CD14-positive monocyte (primary cell): ENCODE results near the gene CETP. TPM values are rescaled to one million over a fixed set of nuclear protein-coding genes. Genes with fewer than 3 reads are reported as not detected.
A peak's percentile ranks its signal among the peaks of the same experiment; 100 is the strongest.

Experiments
- DNase-seq, 3 donors: peaks; one replicate each; pipeline ENCODE4 v3.0.0-alpha.2; 2011 to 2022
- H2AFZ ChIP-seq: 2 replicates; pipeline ENCODE4 v1.6.0; 2012; ENCODE audit warnings: mild to moderate bottlenecking, low read depth, low read length, inconsistent platforms; ENCODE audit not compliant: insufficient read depth, poor library complexity, severe bottlenecking
- H3K27ac ChIP-seq, 2 donors: 1 replicate in 1 of 2; 2 replicates in 1 of 2; pipeline ENCODE4 v1.5.1; 2012 to 2013; ENCODE audit warnings: low read length in 2 of 2, control low read depth in 1 of 2, inconsistent platforms in 1 of 2, low read depth in 1 of 2, mild to moderate bottlenecking in 1 of 2
- H3K27me3 ChIP-seq, 2 donors: one replicate each; pipeline versions ENCODE4 v1.6.0 to v1.6.1; 2011 to 2013; ENCODE audit warnings: low read length in 2 of 2; ENCODE audit not compliant: control insufficient read depth in 2 of 2, insufficient read depth in 2 of 2
- H3K36me3 ChIP-seq, 2 donors: replicated peaks in 1 of 2; 1 replicate in 1 of 2; 2 replicates in 1 of 2; pipeline versions ENCODE4 v1.5.1 to v1.6.1; 2012 to 2013; ENCODE audit warnings: low read length in 2 of 2, control low read depth in 1 of 2, inconsistent platforms in 1 of 2, mild to moderate bottlenecking in 1 of 2; ENCODE audit not compliant: insufficient read depth in 2 of 2, control insufficient read depth in 1 of 2
- H3K4me1 ChIP-seq, 2 donors: 1 replicate in 1 of 2; 2 replicates in 1 of 2; pipeline versions ENCODE4 v1.5.1 to v1.6.1; 2012 to 2013; ENCODE audit warnings: low read length in 2 of 2, control low read depth in 1 of 2, inconsistent platforms in 1 of 2, mild to moderate bottlenecking in 1 of 2, moderate library complexity in 1 of 2; ENCODE audit not compliant: insufficient read depth in 2 of 2, control insufficient read depth in 1 of 2
- H3K4me2 ChIP-seq: replicated peaks from 2 replicates; pipeline ENCODE3; 2012; ENCODE audit warnings: low read length, moderate library complexity, mild to moderate bottlenecking; ENCODE audit not compliant: poor library complexity, severe bottlenecking; ENCODE audit errors: extremely low read depth
- H3K4me3 ChIP-seq, 3 experiments: fragments of 200-600 bp in 1 of 3; sonication (generic) in 1 of 3; replicated peaks in 1 of 3; 1 replicate in 2 of 3; 2 replicates in 1 of 3; pipeline ENCODE4 v1.5.1; 2011 to 2013; ENCODE audit warnings: low read length in 3 of 3, mild to moderate bottlenecking in 3 of 3, control low read depth in 2 of 3, low read depth in 2 of 3, inconsistent platforms in 1 of 3, moderate library complexity in 1 of 3
- H3K79me2 ChIP-seq: 2 replicates; pipeline ENCODE4 v1.6.0; 2012; ENCODE audit warnings: mild to moderate bottlenecking, control low read depth, inconsistent platforms, low read length, moderate library complexity; ENCODE audit not compliant: insufficient read depth
- H3K9ac ChIP-seq: 2 replicates; pipeline ENCODE4 v1.6.0; 2017; ENCODE audit warnings: low read length, mild to moderate bottlenecking; ENCODE audit not compliant: insufficient read depth, poor library complexity, severe bottlenecking
- H3K9me3 ChIP-seq, 2 donors: replicated peaks in 1 of 2; 1 replicate in 1 of 2; 2 replicates in 1 of 2; pipeline versions ENCODE4 v1.5.1 to v1.6.1; 2012 to 2013; ENCODE audit warnings: low read length in 2 of 2, control low read depth in 1 of 2; ENCODE audit not compliant: control insufficient read depth in 1 of 2, insufficient read depth in 1 of 2
- H4K20me1 ChIP-seq: 2 replicates; pipeline ENCODE4 v1.6.0; 2012; ENCODE audit warnings: mild to moderate bottlenecking, low read length, control low read depth, moderate library complexity; ENCODE audit not compliant: insufficient read depth
- H3K27ac Mint-ChIP-seq, 7 donors: one replicate each; pipeline ENCODE4 v1.8.0; 2020; ENCODE audit warnings: mild to moderate bottlenecking in 7 of 7, mixed read lengths in 7 of 7, moderate library complexity in 6 of 7, inconsistent platforms in 2 of 7
- H3K27me3 Mint-ChIP-seq, 3 donors: one replicate each; pipeline ENCODE4 v1.8.0; 2021 to 2022; ENCODE audit warnings: low read depth in 3 of 3, mild to moderate bottlenecking in 3 of 3, mixed read lengths in 3 of 3, moderate library complexity in 3 of 3, inconsistent platforms in 1 of 3
- H3K36me3 Mint-ChIP-seq, 2 donors: one replicate each; pipeline ENCODE4 v1.8.0; 2020; ENCODE audit warnings: mixed read lengths in 2 of 2, inconsistent platforms in 1 of 2, mild to moderate bottlenecking in 1 of 2
- H3K4me1 Mint-ChIP-seq: one replicate; pipeline ENCODE4 v1.8.0; 2020; ENCODE audit warnings: mild to moderate bottlenecking, mixed read lengths
- H3K4me3 Mint-ChIP-seq, 2 donors: one replicate each; pipeline ENCODE4 v1.8.0; 2020; ENCODE audit warnings: mild to moderate bottlenecking in 2 of 2, mixed read lengths in 2 of 2, moderate library complexity in 1 of 2
- H3K9me3 Mint-ChIP-seq, 7 donors: one replicate each; pipeline ENCODE4 v1.8.0; 2020 to 2022; ENCODE audit warnings: mixed read lengths in 7 of 7, mild to moderate bottlenecking in 6 of 7, moderate library complexity in 6 of 7, inconsistent platforms in 2 of 7
- WGBS: methylation state at CpG from one replicate; pipeline ENCODE4 v1.1.5; 2013; ENCODE audit warnings: missing lambda C conversion rate; ENCODE audit not compliant: insufficient coverage; 5-methylcytosine and 5-hydroxymethylcytosine counted together
- intact Hi-C, 2 donors: fragments of 100-400 bp; cut with micrococcal nuclease; formaldehyde crosslinking; loops; one replicate each; pipeline versions ENCODE4 v1.15.0 to v1.15.1; 2023
- polyA plus RNA-seq, 3 donors: library from polyadenylated mRNA; depleted of rRNA in 1 of 3; unstranded in 2 of 3; stranded (reverse) in 1 of 3; fragments of 300-500 nt in 2 of 3; fragments of >200 nt in 1 of 3; fragmentation: Illumina TruSeq in 2 of 3; gene quantifications; 1 replicate in 2 of 3; 2 replicates in 1 of 3; pipeline ENCODE4 v1.2.3, GENCODE V29; 2012 to 2021
- TF ChIP-seq, protein P1 (sequence below): fragments of 200-600 bp; IDR thresholded peaks from one replicate; pipeline ENCODE4 v1.8.0; 2022; ENCODE audit warnings: antibody characterized with exemption, mild to moderate bottlenecking

Gene CETP
- polyA plus RNA-seq, 3 donors, result 0.61 to 2.1 (median 1.3) TPM

- H3K27me3 Mint-ChIP-seq, result peaks cover 13 to 17% (median 16%) of the 10 kb centered on the region in 3 donors
- Histone ChIP-seq H3K27ac (no peak overlapping the region), H4K20me1 (no peaks in the 10 kb centered on the region), H2AFZ (no peak overlapping the region), H3K27me3 (no peaks in the 10 kb centered on the region), H3K36me3 (no peaks in the 10 kb centered on the region), H3K9me3 (no peaks in the 10 kb centered on the region), H3K79me2 (no peaks in the 10 kb centered on the region), H3K4me1 (peaks cover 28 to 31% of the 10 kb centered on the region in 2 donors), H3K4me2 (no peak overlapping the region), H3K4me3 (no peak overlapping the region), H3K9ac (no peak overlapping the region)
- peaks cover 0 to 2% (median 0%) of the 10 kb centered on the region in 7 donors for H3K9me3 Mint-ChIP-seq
- TF ChIP-seq, protein P1, sequence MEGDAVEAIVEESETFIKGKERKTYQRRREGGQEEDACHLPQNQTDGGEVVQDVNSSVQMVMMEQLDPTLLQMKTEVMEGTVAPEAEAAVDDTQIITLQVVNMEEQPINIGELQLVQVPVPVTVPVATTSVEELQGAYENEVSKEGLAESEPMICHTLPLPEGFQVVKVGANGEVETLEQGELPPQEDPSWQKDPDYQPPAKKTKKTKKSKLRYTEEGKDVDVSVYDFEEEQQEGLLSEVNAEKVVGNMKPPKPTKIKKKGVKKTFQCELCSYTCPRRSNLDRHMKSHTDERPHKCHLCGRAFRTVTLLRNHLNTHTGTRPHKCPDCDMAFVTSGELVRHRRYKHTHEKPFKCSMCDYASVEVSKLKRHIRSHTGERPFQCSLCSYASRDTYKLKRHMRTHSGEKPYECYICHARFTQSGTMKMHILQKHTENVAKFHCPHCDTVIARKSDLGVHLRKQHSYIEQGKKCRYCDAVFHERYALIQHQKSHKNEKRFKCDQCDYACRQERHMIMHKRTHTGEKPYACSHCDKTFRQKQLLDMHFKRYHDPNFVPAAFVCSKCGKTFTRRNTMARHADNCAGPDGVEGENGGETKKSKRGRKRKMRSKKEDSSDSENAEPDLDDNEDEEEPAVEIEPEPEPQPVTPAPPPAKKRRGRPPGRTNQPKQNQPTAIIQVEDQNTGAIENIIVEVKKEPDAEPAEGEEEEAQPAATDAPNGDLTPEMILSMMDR, result no peak
- peak in 1 of 3 donors; percentile 42 for DNase-seq
- peak overlapping the region in 1 of 7 donors; percentile 56 for H3K27ac Mint-ChIP-seq
- H3K36me3 Mint-ChIP-seq, result peaks cover 3 to 7% of the 10 kb centered on the region in 2 donors
- H3K4me1 Mint-ChIP-seq, result peaks cover 42% of the 10 kb centered on the region
- intact Hi-C loops, result no loop called here
- WGBS, result 92% methylated on average over 11 of the region's 11 CpGs
- peak overlapping the region in 1 of 2 donors; percentile 33 for H3K4me3 Mint-ChIP-seq
These were observed 42.5 kb upstream of the CETP start for GRCh38 chr16:56919099-56919800.

GRCh38 chr16:56921571-56921970, 40.2 kb upstream of the CETP start:
- Histone ChIP-seq H3K36me3 (no peaks in the 10 kb centered on the region), H3K27me3 (no peaks in the 10 kb centered on the region), H2AFZ (no peak overlapping the region), H3K4me2 (no peak overlapping the region), H3K9me3 (no peaks in the 10 kb centered on the region), H3K27ac (no peak overlapping the region), H3K79me2 (no peaks in the 10 kb centered on the region), H3K4me3 (no peak overlapping the region), H3K4me1 (peaks cover 26 to 32% of the 10 kb centered on the region in 2 donors), H4K20me1 (no peaks in the 10 kb centered on the region), H3K9ac (no peak overlapping the region)
- TF ChIP-seq, protein P1, result no peak
- H3K27ac Mint-ChIP-seq, result no peak overlapping the region
- DNase-seq, result no peak
- H3K4me3 Mint-ChIP-seq, result peak overlapping the region in 1 of 2 donors; percentile 26
- peaks cover 15 to 24% (median 17%) of the 10 kb centered on the region in 3 donors for H3K27me3 Mint-ChIP-seq
- intact Hi-C loops, result no loop called here
- peaks cover 0 to 2% (median 0%) of the 10 kb centered on the region in 7 donors for H3K9me3 Mint-ChIP-seq
- H3K4me1 Mint-ChIP-seq, result peaks cover 41% of the 10 kb centered on the region
- H3K36me3 Mint-ChIP-seq, result peaks cover 0 to 4% of the 10 kb centered on the region in 2 donors
- WGBS, result 63% methylated on average over 2 of the region's 4 CpGs
